GM19324 (cell line): ENCODE measurements around the gene ORAI2.
"Not testable (repeated sequence)": the region's sequence is repeated elsewhere in the genome, so short reads cannot be mapped to it uniquely, and the experiment has no call there.

Source experiments
- ATAC-seq: cut with Tn5 transposase; IDR thresholded peaks from one replicate; pipeline ENCODE4 v1.9.1; 2021; ENCODE audit warnings: mild to moderate bottlenecking, moderate library complexity; ENCODE audit not compliant: unreplicated experiment, low FRiP score

ORAI2 gene

DNA sequence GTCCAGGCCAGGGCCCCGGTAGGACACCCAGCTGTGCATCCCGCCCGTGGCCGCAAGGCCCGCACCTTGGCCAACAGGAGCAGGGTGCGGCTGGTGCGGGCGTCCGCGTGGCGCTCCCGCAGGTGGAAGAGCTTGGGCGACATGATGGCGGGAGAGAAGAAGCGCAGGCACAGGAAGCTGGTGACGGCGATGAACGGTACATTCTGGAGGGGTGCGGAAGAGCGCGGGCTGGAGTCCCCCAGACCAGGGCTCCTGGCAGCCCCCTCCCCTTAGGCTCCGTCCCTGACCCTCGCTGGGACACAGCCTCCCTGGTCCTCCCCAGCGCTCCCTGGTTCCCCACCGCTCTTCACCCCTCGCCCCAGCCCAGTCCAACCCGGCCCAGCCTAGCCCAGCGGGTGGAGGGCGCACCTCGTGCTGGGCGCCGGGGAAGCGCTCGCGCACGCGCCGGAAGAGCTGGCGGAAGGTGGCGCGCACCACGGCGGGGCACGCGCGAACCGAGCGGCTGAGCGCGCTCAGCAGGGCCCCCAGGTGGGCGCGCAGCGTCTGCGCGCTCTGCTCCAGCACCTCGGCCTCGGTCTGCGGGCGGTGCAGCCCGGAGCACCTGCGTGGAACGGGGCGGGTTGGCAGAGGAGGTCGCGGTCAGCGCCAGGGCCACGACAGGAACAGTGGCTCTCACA is 61.2 kb downstream of the ORAI2 start:
- peak; percentile 69 for ATAC-seq

DNA sequence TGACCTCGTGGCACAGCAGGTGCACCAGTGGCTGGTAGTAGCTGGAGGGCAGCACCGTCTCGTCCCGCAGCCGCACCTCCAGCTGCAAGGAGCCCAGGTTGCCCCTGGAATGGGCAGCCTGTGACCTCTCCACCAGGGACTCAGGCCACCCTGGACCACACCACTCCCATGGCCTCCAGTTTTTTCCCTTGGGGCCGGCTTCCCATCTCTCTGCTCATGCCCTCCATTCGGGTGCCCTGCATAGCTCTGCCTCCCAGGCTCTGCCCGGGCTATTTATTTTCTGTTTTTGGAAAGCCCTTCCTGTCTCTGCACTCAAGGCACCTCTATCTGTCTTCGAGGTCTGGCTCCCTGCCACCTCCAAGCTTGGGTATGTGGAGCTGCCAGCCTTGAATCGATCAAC is 63.5 kb downstream of the ORAI2 start:
- not testable (repeated sequence) for ATAC-seq

DNA sequence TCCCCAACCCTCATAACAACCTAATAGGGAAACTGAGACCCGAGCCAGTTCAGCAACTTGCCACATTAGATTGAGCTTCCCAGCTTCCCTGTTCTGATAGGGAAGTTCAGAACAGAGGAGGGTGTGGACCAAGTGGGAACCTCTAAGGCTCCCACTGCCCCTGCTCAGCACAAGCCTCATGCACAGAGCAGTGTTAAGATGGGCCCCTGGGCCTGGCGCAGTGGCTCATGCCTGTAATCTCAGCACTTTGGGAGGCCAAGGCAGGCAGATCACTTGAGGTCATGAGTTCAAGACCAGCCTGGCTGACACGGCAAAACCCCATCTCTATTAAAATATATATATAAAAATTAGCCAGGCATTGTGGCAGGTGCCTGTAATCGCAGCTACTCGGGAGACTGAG is 63.9 kb downstream of the ORAI2 start:
- not testable (repeated sequence) for ATAC-seq

DNA sequence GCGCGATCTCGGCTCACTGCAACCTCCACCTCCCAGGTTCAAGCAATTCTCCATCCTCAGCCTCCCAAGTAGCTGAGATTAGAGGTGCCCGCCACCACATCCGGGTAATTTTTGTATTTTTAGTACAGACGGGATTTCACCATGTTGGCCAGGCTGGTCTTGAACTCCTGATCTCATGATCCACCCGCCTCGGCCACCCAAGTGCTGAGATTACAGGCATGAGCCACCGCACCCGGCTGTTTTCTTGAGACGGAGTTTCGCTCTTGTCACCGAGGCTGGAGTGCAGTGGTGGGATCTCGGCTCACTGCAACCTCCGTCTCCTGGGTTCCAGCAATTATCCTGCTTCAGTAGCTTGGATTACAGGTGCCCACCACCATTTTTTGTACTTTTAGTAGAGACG is 64.9 kb downstream of the ORAI2 start:
- ATAC-seq = not testable (repeated sequence)

DNA sequence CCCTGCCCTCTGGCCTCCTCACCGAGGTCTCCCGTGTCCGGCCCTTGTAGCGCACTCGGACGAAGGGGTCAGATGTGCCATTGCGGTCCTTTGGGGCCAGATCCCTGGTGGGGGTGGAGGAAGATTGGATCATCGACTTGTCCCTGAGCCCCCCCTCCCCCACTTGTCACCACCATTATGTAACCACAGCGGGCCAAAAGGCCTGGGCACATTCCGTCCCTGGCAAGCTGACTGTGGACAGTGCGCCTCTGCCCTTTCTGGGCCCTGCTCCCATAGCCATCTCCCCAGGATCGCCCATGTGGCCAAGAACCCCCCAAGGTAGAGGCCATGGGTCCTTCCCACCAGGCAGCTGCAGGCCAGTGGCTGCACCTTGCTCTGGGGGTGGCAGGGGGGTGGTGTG is 69.8 kb downstream of the ORAI2 start:
- ATAC-seq = not testable (repeated sequence)

DNA sequence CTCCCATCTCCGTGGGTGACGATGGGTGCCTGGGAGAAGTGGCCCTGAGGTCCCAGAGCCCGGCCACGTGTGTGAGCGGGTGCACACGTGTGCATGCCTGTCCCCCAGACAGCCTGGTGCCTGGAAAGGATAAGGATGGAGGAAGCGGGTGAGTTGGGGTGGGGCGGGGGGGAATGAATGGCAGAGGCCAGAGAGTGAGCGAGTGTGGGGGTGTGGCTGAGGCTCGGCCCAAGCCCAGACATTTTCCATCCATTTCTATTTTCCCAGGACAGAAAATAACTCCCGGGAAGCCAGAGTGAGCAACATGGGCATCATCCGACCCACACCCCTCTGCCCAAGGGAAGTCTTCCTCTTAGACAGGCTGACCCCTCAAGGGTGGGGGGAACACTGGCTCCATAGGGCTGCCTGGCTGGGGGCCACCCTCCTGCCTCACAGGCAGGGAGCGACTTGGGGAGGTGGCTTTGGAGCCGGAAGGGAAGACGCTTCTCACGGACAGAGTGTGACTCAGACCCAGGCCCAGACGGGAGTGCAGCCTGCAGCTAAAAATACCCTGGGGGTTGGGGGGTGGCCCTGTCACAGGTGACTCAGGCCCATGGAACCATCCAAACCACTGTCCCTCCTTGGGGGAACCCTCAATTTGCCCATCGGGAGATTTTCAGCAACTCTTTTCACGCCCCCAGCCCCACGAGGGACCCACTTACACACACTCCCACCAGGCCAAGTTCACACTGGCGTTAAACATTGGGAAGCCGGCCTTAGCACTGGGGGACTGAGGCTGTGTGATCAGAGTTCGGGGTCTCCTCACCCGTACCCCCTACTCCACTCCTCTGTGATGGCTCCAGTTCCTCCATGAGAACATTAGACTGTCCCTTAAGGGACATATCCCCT is 72.2 kb downstream of the ORAI2 start:
- not testable (repeated sequence) for ATAC-seq
